ENCODE results near the gene WAPL.
"Not testable (repeated sequence)": the region's sequence is repeated elsewhere in the genome, so short reads cannot be mapped to it uniquely, and the experiment has no call there.

WAPL gene

DNA sequence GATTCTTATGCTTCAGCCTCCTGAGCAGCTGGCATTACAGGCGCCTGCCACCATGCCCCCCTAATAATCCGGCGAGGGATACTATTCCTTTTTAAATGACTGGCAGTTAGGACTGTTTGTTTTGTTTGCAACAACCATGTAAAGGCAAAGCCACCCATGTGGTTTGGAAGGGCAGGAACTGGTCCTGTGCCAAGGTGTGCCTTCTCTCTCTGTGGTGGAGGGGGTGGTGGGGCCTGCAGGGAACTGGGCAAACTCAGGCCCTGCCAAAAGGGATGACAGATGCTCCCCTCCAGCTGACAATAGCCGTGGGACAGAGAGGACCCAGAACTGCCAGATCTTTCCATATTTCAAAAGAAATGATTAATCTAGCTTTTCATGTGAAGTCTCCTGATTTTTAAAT is 23.5 kb upstream of the WAPL start:
- no peaks in the 10 kb centered on the region for H3K27me3 ChIP-seq (ENCODE audit: control insufficient read depth, insufficient read depth, low read length)
- no peaks in the 10 kb centered on the region for H3K4me1 ChIP-seq (ENCODE audit: control insufficient read depth, insufficient read depth, low read length)
- no peak overlapping the region for H3K9ac ChIP-seq (ENCODE audit: low read length)
- H3K36me3 ChIP-seq (ENCODE audit: control insufficient read depth, insufficient read depth, low read length): no peaks in the 10 kb centered on the region
- H3K27ac ChIP-seq (ENCODE audit: low read depth, low read length): no peak overlapping the region
- H3K9me3 ChIP-seq (ENCODE audit: control insufficient read depth, insufficient read depth, low read depth, low read length): 0 out of 2 replicates have a peak, but pooled peaks cover 3% of the 10 kb centered on the region
- no peak overlapping the region for H3K4me3 ChIP-seq (ENCODE audit: low read depth, low read length)

DNA sequence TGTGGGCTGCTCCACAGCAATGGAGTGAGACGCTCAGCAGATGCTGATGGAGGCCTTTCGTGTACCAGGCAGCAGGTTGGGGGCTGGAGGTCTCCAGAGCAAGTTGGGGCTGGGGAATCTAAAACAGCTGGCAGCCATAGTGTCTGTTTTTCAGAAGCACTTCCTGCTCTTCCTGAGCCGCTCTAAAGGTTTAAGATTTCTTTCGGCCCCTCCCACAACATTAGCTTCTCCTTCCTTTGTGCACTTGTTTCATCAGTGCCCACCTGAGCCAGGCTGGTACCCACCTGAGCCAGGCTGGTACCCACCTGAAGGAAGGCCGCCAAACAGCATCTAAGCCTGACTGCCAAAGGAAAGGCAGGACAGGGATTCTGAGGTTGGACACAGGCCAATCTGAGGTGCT is 18.4 kb upstream of the WAPL start:
- H3K27ac ChIP-seq (ENCODE audit: low read depth, low read length): no peak overlapping the region
- no peak overlapping the region for H3K4me3 ChIP-seq (ENCODE audit: low read depth, low read length)
- H3K36me3 ChIP-seq (ENCODE audit: control insufficient read depth, insufficient read depth, low read length): no peaks in the 10 kb centered on the region
- H3K9ac ChIP-seq (ENCODE audit: low read length): no peak overlapping the region
- peaks cover 3% of the 10 kb centered on the region; the same call in 1 of the 2 replicates for H3K4me1 ChIP-seq (ENCODE audit: control insufficient read depth, insufficient read depth, low read length)
- H3K27me3 ChIP-seq (ENCODE audit: control insufficient read depth, insufficient read depth, low read length): peaks cover 1% of the 10 kb centered on the region; the same call in 1 of the 2 replicates
- H3K9me3 ChIP-seq (ENCODE audit: control insufficient read depth, insufficient read depth, low read depth, low read length): no peaks in the 10 kb centered on the region

DNA sequence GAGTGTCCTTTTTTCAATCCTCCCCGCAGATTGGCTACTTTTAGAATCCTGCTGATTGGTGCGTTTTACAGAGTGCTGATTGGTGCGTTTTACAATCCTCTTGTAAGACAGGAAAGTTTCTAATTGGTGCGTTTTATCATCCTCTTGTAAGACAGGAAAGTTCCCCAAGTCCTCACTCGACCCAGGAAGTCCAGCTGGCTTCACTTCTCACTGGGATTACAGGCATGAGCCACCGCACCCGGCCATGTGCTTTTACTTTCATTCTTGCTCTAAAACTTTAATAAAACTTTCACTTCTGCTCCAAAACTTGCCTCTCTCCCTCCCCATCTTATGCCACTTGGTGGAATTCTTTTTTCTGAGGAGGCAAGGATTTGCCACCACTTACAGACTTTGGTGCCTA is 17.0 kb upstream of the WAPL start:
- Histone ChIP-seq H3K27ac (ENCODE audit: low read depth, low read length) (no peak overlapping the region), H3K27me3 (ENCODE audit: control insufficient read depth, insufficient read depth, low read length) (peaks cover 3% of the 10 kb centered on the region; the same call in 1 of the 2 replicates), H3K36me3 (ENCODE audit: control insufficient read depth, insufficient read depth, low read length) (no peaks in the 10 kb centered on the region), H3K9ac (ENCODE audit: low read length) (no peak overlapping the region), H3K4me3 (ENCODE audit: low read depth, low read length) (no peak overlapping the region), H3K9me3 (ENCODE audit: control insufficient read depth, insufficient read depth, low read depth, low read length) (no peaks in the 10 kb centered on the region), H3K4me1 (ENCODE audit: control insufficient read depth, insufficient read depth, low read length) (peaks cover 12% of the 10 kb centered on the region)

DNA sequence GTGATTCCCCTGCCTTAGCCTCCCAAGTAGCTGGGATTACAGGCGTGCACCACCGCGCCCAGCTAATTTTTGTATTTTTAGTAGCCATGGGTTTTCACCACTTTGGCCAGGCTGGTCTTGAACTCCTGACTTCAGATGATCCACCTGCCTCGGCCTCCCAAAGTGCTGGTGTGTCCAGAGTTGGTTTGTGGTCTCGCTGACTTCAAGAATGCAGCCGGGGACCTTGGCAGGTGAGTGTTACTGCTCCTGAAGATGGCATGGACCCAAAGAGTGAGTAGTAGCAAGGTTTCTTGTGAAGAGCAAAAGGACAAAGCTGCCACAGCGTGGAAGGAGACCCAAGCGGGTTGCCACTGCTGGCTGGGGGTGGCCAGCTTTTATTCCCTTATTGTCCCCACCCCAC is 16.4 kb upstream of the WAPL start:
- peaks cover 15% of the 10 kb centered on the region for H3K4me1 ChIP-seq (ENCODE audit: control insufficient read depth, insufficient read depth, low read length)
- H3K9ac ChIP-seq (ENCODE audit: low read length); H3K27ac ChIP-seq (ENCODE audit: low read depth, low read length); H3K36me3 ChIP-seq (ENCODE audit: control insufficient read depth, insufficient read depth, low read length); H3K9me3 ChIP-seq (ENCODE audit: control insufficient read depth, insufficient read depth, low read depth, low read length); H3K4me3 ChIP-seq (ENCODE audit: low read depth, low read length); H3K27me3 ChIP-seq (ENCODE audit: control insufficient read depth, insufficient read depth, low read length): not testable (repeated sequence)

DNA sequence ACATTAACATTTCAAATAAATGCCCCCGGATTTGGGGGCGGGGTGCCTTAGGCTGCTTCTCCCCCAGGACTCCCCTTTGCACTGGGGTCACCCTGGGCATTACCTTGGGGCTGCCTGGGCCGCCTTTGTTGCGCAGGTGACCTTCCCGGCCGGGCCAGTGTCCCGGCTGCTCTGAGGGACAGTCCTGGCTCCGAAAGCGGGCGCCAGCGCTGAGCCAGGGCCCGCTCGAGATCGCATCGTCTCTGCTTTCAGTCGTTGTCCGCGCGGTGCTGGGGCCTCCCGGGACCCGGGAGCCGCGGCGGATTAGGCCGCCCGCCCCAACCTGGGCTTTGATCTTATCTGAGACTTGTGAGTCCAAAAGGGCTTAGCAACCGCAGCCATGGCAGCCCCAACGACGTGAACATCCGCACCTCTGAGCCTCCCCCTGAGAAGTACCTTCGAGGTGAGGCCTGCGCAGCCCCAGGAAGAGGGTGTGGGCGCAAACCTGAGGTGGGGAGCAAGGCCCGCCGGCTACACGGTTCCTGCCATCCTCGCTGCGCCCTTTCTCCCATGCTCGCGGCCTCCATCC is 14.8 kb upstream of the WAPL start:
- H3K4me1 ChIP-seq (ENCODE audit: control insufficient read depth, insufficient read depth, low read length): peaks cover 15% of the 10 kb centered on the region
- H3K27ac ChIP-seq (ENCODE audit: low read depth, low read length): no peak overlapping the region
- H3K9me3 ChIP-seq (ENCODE audit: control insufficient read depth, insufficient read depth, low read depth, low read length): no peaks in the 10 kb centered on the region
- H3K9ac ChIP-seq (ENCODE audit: low read length): no peak overlapping the region
- peaks cover 3% of the 10 kb centered on the region; the same call in 1 of the 2 replicates for H3K27me3 ChIP-seq (ENCODE audit: control insufficient read depth, insufficient read depth, low read length)
- no peaks in the 10 kb centered on the region for H3K36me3 ChIP-seq (ENCODE audit: control insufficient read depth, insufficient read depth, low read length)
- no peak overlapping the region for H3K4me3 ChIP-seq (ENCODE audit: low read depth, low read length)

DNA sequence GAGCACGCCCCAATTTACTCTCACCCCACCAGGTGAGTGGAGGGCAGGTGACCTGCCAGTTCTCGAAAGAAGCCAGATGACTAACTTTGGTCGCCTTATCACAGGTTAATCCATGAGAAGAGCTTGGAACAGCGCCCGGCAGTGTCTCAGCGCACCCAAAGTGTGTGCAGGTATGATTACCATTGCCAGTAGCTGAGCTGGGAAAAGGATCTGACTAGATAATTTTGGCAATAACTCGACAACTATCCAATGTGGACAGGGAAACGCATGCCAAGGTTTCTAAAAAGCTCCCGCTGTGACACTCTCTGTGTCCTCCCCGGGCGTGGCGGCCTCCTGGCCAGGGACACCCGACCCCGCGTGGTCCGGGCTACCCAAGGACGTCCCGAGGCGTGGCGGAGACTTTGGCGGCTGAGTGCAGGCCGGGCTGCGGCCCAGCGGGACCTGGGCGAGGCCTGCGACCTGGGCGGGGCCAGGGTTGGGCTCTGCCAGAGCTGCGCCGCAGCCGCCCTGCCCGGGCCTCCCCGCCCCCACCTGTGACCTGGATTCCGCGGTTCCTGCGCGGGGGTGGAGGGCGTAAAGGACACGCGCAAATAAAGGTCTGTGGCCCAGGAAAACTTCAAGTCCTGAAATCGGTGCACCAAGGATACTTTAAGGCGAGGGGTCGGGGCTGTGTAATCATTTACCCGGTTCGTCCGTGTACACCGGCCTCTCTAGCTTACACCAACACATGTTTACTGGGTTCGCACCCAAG is 13.7 kb upstream of the WAPL start:
- Histone ChIP-seq H3K9ac (ENCODE audit: low read length) (peak overlapping the region; percentile 59), H3K4me3 (ENCODE audit: low read depth, low read length) (peak overlapping the region; percentile 63)

DNA sequence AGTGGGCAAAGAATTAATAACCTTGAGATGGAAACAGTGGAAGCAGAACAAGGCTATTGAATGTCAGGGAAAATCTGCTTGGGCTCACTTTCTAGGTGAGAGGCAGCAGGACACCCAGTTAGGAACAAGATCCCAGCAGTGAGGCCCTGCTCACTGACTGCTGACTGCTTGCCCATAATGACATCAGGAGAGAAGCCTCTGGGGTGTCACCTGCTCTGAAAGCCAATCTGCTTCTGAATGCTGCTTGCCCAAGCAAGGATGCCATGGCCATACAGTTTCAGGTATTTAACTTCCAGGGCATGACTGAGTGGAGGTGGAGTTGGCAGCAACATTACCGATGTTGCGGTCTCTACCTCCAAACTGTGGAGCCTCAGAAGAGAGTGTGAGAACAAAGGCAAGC is 11.7 kb upstream of the WAPL start:
- Histone ChIP-seq H3K4me3 (ENCODE audit: low read depth, low read length) (no peak overlapping the region), H3K27me3 (ENCODE audit: control insufficient read depth, insufficient read depth, low read length) (peaks cover 3% of the 10 kb centered on the region; the same call in 1 of the 2 replicates), H3K27ac (ENCODE audit: low read depth, low read length) (no peak overlapping the region), H3K36me3 (ENCODE audit: control insufficient read depth, insufficient read depth, low read length) (no peaks in the 10 kb centered on the region), H3K9me3 (ENCODE audit: control insufficient read depth, insufficient read depth, low read depth, low read length) (no peaks in the 10 kb centered on the region), H3K9ac (ENCODE audit: low read length) (no peak overlapping the region), H3K4me1 (ENCODE audit: control insufficient read depth, insufficient read depth, low read length) (peaks cover 15% of the 10 kb centered on the region)

More for the DNA sequence above, 13.7 kb upstream of the WAPL start:
- H3K4me1 ChIP-seq (ENCODE audit: control insufficient read depth, insufficient read depth, low read length): peaks cover 15% of the 10 kb centered on the region
- no peak overlapping the region for H3K27ac ChIP-seq (ENCODE audit: low read depth, low read length)
- peaks cover 3% of the 10 kb centered on the region; the same call in 1 of the 2 replicates for H3K27me3 ChIP-seq (ENCODE audit: control insufficient read depth, insufficient read depth, low read length)
- no peaks in the 10 kb centered on the region for H3K36me3 ChIP-seq (ENCODE audit: control insufficient read depth, insufficient read depth, low read length)
- H3K9me3 ChIP-seq (ENCODE audit: control insufficient read depth, insufficient read depth, low read depth, low read length): no peaks in the 10 kb centered on the region

DNA sequence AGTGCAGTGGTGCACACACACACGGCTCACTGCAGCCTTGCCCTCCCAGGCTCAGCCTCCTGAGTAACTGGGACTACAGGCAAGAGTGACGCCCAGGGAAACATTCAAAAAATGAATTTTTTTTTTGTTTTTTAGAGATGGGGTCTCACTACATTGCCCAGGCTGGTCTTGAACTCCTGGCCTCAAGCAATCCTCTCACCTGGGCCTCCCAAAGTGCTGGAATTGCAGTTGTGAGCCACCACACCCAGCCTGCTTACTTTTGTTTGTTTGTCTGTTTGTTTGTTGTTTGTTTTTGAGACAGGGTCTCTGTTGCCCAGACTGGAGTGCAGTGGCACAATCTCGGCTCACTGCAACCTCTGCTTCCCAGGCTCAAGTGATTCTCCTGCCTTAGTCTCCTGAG is 7.1 kb upstream of the WAPL start:
- not testable (repeated sequence) for H3K27ac ChIP-seq (ENCODE audit: low read depth, low read length); H3K27me3 ChIP-seq (ENCODE audit: control insufficient read depth, insufficient read depth, low read length); H3K9me3 ChIP-seq (ENCODE audit: control insufficient read depth, insufficient read depth, low read depth, low read length); H3K36me3 ChIP-seq (ENCODE audit: control insufficient read depth, insufficient read depth, low read length); H3K4me1 ChIP-seq (ENCODE audit: control insufficient read depth, insufficient read depth, low read length); H3K4me3 ChIP-seq (ENCODE audit: low read depth, low read length); H3K9ac ChIP-seq (ENCODE audit: low read length)

DNA sequence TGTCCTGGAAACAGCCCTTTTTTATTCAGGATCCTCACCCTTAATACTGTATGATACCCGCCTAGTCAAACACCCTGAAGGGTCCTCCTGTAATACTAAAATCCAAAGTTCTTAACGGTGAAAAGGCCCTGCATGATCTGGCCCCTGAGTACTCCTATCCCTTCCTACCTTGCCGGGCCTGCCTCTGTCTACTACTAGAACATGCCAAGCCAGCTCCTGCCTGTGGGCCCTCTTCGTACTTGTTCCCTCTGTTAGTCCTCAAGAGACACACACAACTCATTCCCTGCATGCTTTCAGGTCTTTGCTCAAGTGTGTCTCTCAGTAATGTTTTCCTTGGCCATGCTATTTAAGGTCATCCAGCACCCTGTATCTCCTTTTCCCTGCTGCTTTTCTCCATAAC is 5.0 kb upstream of the WAPL start:
- Histone ChIP-seq H3K9ac (ENCODE audit: low read length) (no peak overlapping the region), H3K27me3 (ENCODE audit: control insufficient read depth, insufficient read depth, low read length) (no peaks in the 10 kb centered on the region), H3K36me3 (ENCODE audit: control insufficient read depth, insufficient read depth, low read length) (no peaks in the 10 kb centered on the region), H3K4me3 (ENCODE audit: low read depth, low read length) (no peak overlapping the region), H3K27ac (ENCODE audit: low read depth, low read length) (no peak overlapping the region), H3K9me3 (ENCODE audit: control insufficient read depth, insufficient read depth, low read depth, low read length) (no peaks in the 10 kb centered on the region), H3K4me1 (ENCODE audit: control insufficient read depth, insufficient read depth, low read length) (peaks cover 11% of the 10 kb centered on the region)

DNA sequence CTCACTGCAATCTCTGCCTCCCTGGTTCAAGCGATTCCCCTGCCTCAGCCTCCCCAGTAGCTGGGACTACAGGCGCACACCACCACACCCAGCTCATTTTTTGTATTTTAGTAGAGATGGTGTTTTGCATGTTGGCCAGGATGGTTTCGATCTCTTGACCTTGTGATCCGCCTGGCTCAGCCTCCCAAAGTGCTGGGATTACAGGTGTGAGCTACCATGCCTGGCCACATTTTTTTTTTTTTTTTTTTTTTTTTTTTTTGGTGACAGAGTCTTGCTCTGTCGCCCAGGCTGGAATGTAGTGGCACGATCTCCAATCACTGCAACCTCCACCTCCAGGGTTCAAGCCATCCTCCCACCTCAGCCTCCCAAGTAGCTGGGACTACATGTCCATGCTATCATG is 4.1 kb upstream of the WAPL start:
- H3K9ac ChIP-seq (ENCODE audit: low read length); H3K9me3 ChIP-seq (ENCODE audit: control insufficient read depth, insufficient read depth, low read depth, low read length); H3K36me3 ChIP-seq (ENCODE audit: control insufficient read depth, insufficient read depth, low read length); H3K4me3 ChIP-seq (ENCODE audit: low read depth, low read length); H3K27ac ChIP-seq (ENCODE audit: low read depth, low read length); H3K27me3 ChIP-seq (ENCODE audit: control insufficient read depth, insufficient read depth, low read length): not testable (repeated sequence)
- H3K4me1 ChIP-seq (ENCODE audit: control insufficient read depth, insufficient read depth, low read length): peaks cover 11% of the 10 kb centered on the region

DNA sequence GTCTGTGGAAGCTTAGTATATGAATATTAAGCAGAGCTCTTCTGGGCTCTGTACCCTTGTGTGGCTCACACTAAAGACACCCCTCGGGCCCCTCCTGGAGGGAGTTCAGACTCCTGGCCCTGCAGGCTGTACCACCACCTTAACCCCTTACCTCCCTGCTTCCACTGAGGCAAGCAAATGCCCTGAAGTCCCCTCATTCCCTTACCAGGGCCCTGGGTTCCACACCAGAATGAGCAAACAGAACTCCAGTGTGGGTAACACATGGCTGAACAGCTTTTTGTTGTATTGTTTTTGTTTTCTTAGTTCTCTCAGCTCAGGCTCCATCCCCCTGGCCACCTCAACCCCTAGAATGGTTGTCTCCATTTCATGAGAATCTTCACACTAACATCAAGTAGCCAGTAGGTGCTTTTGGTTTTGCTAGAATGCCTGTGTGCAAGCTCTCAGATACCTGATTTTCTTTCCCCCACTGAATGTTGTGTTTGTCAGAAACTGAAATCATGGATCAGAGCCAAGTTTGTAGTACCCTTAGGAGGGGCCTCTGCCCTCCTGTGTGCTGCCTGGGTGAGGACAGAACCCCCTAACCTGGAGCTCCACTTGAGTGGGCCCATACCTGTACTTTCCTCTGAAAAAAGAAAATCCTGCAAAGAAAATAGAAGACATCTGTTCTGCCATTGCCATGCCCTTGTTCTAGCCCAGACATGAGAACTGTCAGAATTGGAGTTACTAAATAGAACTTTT is 2.8 kb upstream of the WAPL start:
- Histone ChIP-seq H3K9ac (ENCODE audit: low read length) (no peak overlapping the region), H3K4me1 (ENCODE audit: control insufficient read depth, insufficient read depth, low read length) (peaks cover 20% of the 10 kb centered on the region), H3K4me3 (ENCODE audit: low read depth, low read length) (no peak overlapping the region), H3K36me3 (ENCODE audit: control insufficient read depth, insufficient read depth, low read length) (0 out of 2 replicates have a peak, but pooled peaks cover 3% of the 10 kb centered on the region), H3K27me3 (ENCODE audit: control insufficient read depth, insufficient read depth, low read length) (no peaks in the 10 kb centered on the region), H3K9me3 (ENCODE audit: control insufficient read depth, insufficient read depth, low read depth, low read length) (no peaks in the 10 kb centered on the region), H3K27ac (ENCODE audit: low read depth, low read length) (no peak overlapping the region)
